Measurements from ENCODE around the gene GRIK4. TPM values are rescaled to one million over a fixed set of nuclear protein-coding genes. Genes with fewer than 3 reads are reported as not detected.

GRIK4 gene
- total RNA-seq, 4 donors from 2014 or later: 0.57 to 0.85 TPM; not detected in 2

- no peak for TF ChIP-seq CTCF (IDR thresholded peaks at IDR 0.05; ENCODE audit: low read depth)
Observed at GRCh38 chr11:120578596-120579154, 67.1 kb downstream of the GRIK4 start.

- TF ChIP-seq CTCF (IDR thresholded peaks at IDR 0.05; ENCODE audit: low read depth): no peak
Observed at GRCh38 chr11:120579611-120580031, 68.1 kb downstream of the GRIK4 start.

GRCh38 chr11:120581313-120581712 is 69.8 kb downstream of the GRIK4 start:
- TF ChIP-seq CTCF (IDR thresholded peaks at IDR 0.05; ENCODE audit: low read depth): no peak

- no peak for TF ChIP-seq CTCF (IDR thresholded peaks at IDR 0.05; ENCODE audit: low read depth)
Observed at GRCh38 chr11:120586072-120586471, 74.5 kb downstream of the GRIK4 start.

GRCh38 chr11:120586728-120587127 is 75.2 kb downstream of the GRIK4 start:
- TF ChIP-seq CTCF (IDR thresholded peaks at IDR 0.05; ENCODE audit: low read depth): no peak

- TF ChIP-seq CTCF (IDR thresholded peaks at IDR 0.05; ENCODE audit: low read depth): no peak
Observed at GRCh38 chr11:120587299-120587698, 75.8 kb downstream of the GRIK4 start.

- TF ChIP-seq CTCF (IDR thresholded peaks at IDR 0.05; ENCODE audit: low read depth): no peak
Observed at GRCh38 chr11:120589376-120589775, 77.8 kb downstream of the GRIK4 start.
